Lung (tissue), 12 donors: Measurements from ENCODE around the gene FA2H. TPM values are rescaled to one million over a fixed set of nuclear protein-coding genes. Genes with fewer than 3 reads are reported as not detected.
A peak's percentile ranks its signal among the peaks of the same experiment; 100 is the strongest.

Experiments
- ATAC-seq: fragments of 200-7000 bp; cut with Tn5 transposase; one replicate; pipeline ENCODE4 v1.9.1; 2020; ENCODE audit warnings: moderate number of reproducible peaks; ENCODE audit not compliant: insufficient read depth, low FRiP score
- DNase-seq, 3 donors: peaks; one replicate each; pipeline ENCODE4 v3.0.0-alpha.2; 2013 to 2017
- H3K27ac ChIP-seq, 2 donors: one replicate each; pipeline ENCODE4 v1.5.1; 2013; ENCODE audit warnings: mild to moderate bottlenecking in 2 of 2, moderate library complexity in 2 of 2, control low read depth in 1 of 2, inconsistent platforms in 1 of 2, low read depth in 1 of 2, low read length in 1 of 2
- H3K27me3 ChIP-seq, 3 donors: one replicate each; pipeline ENCODE4 v1.5.1; 2013; ENCODE audit warnings: low read length in 2 of 3; ENCODE audit not compliant: control insufficient read depth in 3 of 3, insufficient read depth in 3 of 3
- H3K36me3 ChIP-seq, 4 donors: one replicate each; pipeline ENCODE4 v1.5.1; 2013; ENCODE audit warnings: low read length in 4 of 4, mild to moderate bottlenecking in 1 of 4, moderate library complexity in 1 of 4; ENCODE audit not compliant: control insufficient read depth in 4 of 4, insufficient read depth in 4 of 4
- H3K4me1 ChIP-seq, 5 donors: one replicate each; pipeline ENCODE4 v1.5.1; 2013; ENCODE audit warnings: low read length in 5 of 5, mild to moderate bottlenecking in 2 of 5, moderate library complexity in 1 of 5; ENCODE audit not compliant: control insufficient read depth in 5 of 5, insufficient read depth in 5 of 5
- H3K4me3 ChIP-seq: one replicate; pipeline ENCODE4 v1.5.1; 2013; ENCODE audit warnings: mild to moderate bottlenecking, control low read depth, moderate library complexity
- H3K9ac ChIP-seq, 2 donors: one replicate each; pipeline ENCODE4 v1.5.1; 2013; ENCODE audit warnings: low read length in 2 of 2, control low read depth in 1 of 2; ENCODE audit not compliant: insufficient read depth in 1 of 2
- H3K9me3 ChIP-seq, 4 donors: one replicate each; pipeline ENCODE4 v1.5.1; 2013; ENCODE audit warnings: low read length in 3 of 4, mild to moderate bottlenecking in 1 of 4, moderate library complexity in 1 of 4; ENCODE audit not compliant: control insufficient read depth in 4 of 4, insufficient read depth in 3 of 4
- WGBS, 2 donors: extraction: QIAGEN DNeasy Blood & Tissue Kit; methylation state at CpG; one replicate each; pipeline ENCODE4 v1.1.7; 2013; 5-methylcytosine and 5-hydroxymethylcytosine counted together
- polyA plus RNA-seq, 2 donors: library from polyadenylated mRNA; stranded (reverse); fragments of 200-250 nt; gene quantifications; one replicate each; pipeline ENCODE4 v1.2.1, GENCODE V29; 2013
- total RNA-seq, 2 donors: library from RNA; depleted of rRNA in 1 of 2; stranded (reverse); fragments of >200 nt in 1 of 2; gene quantifications; one replicate each; pipeline ENCODE4 v1.2.1, GENCODE V29; 2014 to 2021
- TF ChIP-seq, protein P1 (sequence below): IDR thresholded peaks from 2 replicates; pipeline ENCODE4 v1.5.1; 2012; ENCODE audit warnings: mild to moderate bottlenecking; ENCODE audit errors: control extremely low read depth, extremely low read depth
- donor health status: control.
- donor health status: control.
- donor health status: Bipolar disorder and iron deficiency.
- donor health status: healthy.
- donor health status: DM: yes; HTN: yes; CAD: no.

Gene FA2H
- total and polyA plus RNA-seq, 4 donors, result 2.1 to 7.1 (median 4.7) TPM

DNA sequence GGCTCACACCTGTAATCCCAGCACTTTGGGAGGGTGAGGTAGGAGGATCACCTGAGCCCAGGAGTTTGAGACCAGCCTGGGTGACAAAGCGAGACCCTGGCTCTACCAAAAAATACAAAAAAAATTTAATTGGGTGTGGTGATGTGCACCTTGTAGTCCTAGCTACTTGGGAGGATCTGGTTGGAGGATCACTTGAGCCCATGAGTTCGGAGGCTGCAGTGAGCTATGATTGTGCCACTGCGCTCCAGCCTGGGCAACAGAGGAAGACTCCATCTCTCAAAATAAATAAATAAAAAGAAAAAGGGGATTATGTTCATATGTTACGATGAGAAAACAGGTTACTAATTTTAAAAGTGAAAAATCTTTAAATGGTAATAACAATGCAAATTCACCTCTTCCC, 75.0 kb downstream of the FA2H start:
- Histone ChIP-seq H3K9me3 (no peaks in the 10 kb centered on the region), H3K4me3 (no peak overlapping the region), H3K27ac (peak overlapping the region in 1 of 2 donors; percentile 44), H3K27me3 (peaks cover 0 to 4% (median 0%) of the 10 kb centered on the region in 3 donors), H3K36me3 (peaks cover 0 to under 1% (median 0%) of the 10 kb centered on the region in 4 donors), H3K4me1 (peaks cover 0 to 11% (median 0%) of the 10 kb centered on the region in 5 donors), H3K9ac (no peak overlapping the region)
- no peak for ATAC-seq
- no peak for DNase-seq
- TF ChIP-seq, protein P1, sequence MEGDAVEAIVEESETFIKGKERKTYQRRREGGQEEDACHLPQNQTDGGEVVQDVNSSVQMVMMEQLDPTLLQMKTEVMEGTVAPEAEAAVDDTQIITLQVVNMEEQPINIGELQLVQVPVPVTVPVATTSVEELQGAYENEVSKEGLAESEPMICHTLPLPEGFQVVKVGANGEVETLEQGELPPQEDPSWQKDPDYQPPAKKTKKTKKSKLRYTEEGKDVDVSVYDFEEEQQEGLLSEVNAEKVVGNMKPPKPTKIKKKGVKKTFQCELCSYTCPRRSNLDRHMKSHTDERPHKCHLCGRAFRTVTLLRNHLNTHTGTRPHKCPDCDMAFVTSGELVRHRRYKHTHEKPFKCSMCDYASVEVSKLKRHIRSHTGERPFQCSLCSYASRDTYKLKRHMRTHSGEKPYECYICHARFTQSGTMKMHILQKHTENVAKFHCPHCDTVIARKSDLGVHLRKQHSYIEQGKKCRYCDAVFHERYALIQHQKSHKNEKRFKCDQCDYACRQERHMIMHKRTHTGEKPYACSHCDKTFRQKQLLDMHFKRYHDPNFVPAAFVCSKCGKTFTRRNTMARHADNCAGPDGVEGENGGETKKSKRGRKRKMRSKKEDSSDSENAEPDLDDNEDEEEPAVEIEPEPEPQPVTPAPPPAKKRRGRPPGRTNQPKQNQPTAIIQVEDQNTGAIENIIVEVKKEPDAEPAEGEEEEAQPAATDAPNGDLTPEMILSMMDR, result no peak
- WGBS, 2 donors, result 46 to 54% methylated on average over 4 of the region's 4 CpGs

DNA sequence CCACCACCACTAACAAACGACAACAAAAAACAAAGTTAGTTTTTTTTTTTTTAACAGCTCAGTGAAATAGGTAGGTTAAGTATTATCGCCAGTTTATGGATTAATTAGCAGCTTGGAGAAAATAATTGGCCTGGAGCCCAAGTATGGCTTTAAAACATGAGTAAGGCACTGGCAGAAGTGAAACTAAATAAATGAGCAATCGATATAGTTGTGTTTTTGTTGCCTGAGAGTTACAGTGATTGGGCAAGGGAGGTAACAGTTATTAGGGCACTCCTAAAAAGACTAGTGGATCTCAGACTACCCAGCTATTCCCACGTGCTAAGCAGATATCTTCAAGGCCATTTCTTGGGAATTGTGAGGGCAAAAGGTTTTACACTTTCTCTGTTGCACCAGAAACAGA, 76.4 kb downstream of the FA2H start:
- Histone ChIP-seq H3K4me3 (no peak overlapping the region), H3K27me3 (peaks cover 0 to 4% (median 0%) of the 10 kb centered on the region in 3 donors), H3K9ac (no peak overlapping the region), H3K36me3 (peaks cover 0 to 4% (median 0%) of the 10 kb centered on the region in 4 donors), H3K27ac (peak overlapping the region in 1 of 2 donors; percentile 20), H3K9me3 (no peaks in the 10 kb centered on the region), H3K4me1 (peaks cover 0 to 11% (median 0%) of the 10 kb centered on the region in 5 donors)
- 59 to 64% methylated on average over 4 of the region's 4 CpGs for WGBS, 2 donors
- TF ChIP-seq, protein P1, result no peak
- no peak for ATAC-seq
- DNase-seq, result no peak

DNA sequence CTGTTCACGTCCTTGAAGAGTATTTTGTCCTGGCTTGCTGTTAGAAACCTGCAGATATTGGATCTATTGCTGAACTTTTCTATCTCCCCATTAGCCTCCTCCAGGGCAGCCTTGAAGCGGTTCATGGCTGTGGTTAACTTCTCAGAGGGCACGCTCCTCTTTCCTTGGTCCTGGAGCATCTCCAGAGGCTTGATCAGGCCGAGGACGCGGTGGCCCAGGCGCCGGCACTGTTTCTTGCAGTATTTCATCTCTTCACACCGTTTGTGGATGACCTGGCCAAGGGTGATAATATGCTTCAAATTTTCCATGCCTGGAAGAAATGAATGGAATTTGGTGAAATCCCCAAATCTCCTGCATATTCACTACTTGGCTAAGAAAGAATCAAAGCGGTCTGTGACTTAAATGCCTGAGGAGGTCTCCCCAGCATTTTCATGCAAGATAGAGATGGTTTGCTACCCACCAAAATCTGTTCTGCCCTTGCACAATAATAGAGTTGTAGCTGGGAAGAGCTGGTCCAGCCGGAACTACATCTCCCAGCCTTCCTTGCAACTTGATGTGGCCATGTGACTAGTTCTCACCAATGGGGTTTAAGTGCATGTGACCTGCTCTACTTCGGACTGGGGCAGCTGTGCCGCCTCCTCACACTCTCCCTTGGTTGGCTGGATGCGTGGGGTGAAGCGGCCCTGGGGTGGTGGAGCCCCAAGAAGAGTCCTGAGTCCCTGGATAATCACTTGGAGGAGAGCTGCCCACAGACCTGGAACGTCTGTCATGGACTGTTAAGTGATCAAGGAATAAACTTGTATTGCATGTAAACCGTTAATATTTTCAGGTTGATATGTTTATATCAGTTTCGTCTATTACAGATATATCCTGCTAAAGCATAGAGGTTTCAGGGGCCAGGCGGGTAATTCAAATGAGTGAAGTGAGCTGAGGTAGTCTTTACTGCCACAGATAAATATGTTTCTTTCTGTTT, 78.9 kb downstream of the FA2H start:
- WGBS, 2 donors, result 56 to 58% methylated on average over 19 of the region's 19 CpGs
- TF ChIP-seq, protein P1, result no peak
- Histone ChIP-seq H3K27me3 (peaks cover 0 to 2% (median 0%) of the 10 kb centered on the region in 3 donors), H3K36me3 (peaks cover 0 to 14% (median 6%) of the 10 kb centered on the region in 4 donors), H3K9me3 (no peaks in the 10 kb centered on the region), H3K4me3 (no peak overlapping the region), H3K27ac (no peak overlapping the region), H3K9ac (peak overlapping the region in 1 of 2 donors; percentile 54), H3K4me1 (peaks cover 0 to 11% (median 0%) of the 10 kb centered on the region in 5 donors)
- DNase-seq (peak; percentile 77 to 91 (median 85)), ATAC-seq (peak; percentile 71)
